GM19438 (cell line): ENCODE data around the gene CNOT9.

Experiments
- ATAC-seq: cut with Tn5 transposase; IDR thresholded peaks from one replicate; pipeline ENCODE4 v1.9.1; 2021; ENCODE audit warnings: low read depth; ENCODE audit not compliant: unreplicated experiment

The CNOT9 gene

GRCh38 chr2:218576854-218577253 lies 8.2 kb downstream of the CNOT9 start:
- no peak for ATAC-seq

- no peak for ATAC-seq
Observed at GRCh38 chr2:218577482-218578220, 9.0 kb downstream of the CNOT9 start.

- ATAC-seq, result no peak
Observed at GRCh38 chr2:218578272-218578877, 9.7 kb downstream of the CNOT9 start.

GRCh38 chr2:218582076-218582475 lies 13.4 kb downstream of the CNOT9 start:
- ATAC-seq, result no peak

- ATAC-seq, result no peak
Observed at GRCh38 chr2:218583983-218584850, 15.6 kb downstream of the CNOT9 start.

GRCh38 chr2:218585541-218585940 lies 16.9 kb downstream of the CNOT9 start:
- ATAC-seq, result no peak

GRCh38 chr2:218605432-218605831 lies 36.8 kb downstream of the CNOT9 start:
- no peak for ATAC-seq

- ATAC-seq, result no peak
Observed at GRCh38 chr2:218607436-218608115, 38.9 kb downstream of the CNOT9 start, which contains the start of gene PLCD4. Gene PLCD4, plus strand, starts transcription at chr2:218607899. Its CDS starts 7,841 bp downstream, at chr2:218615740.

GRCh38 chr2:218615868-218616315 lies 47.3 kb downstream of the CNOT9 start:
- ATAC-seq, result no peak

GRCh38 chr2:218618102-218618860 lies 49.6 kb downstream of the CNOT9 start:
- ATAC-seq, result no peak

- no peak for ATAC-seq
Observed at GRCh38 chr2:218621007-218621406, 52.4 kb downstream of the CNOT9 start.

- no peak for ATAC-seq
Observed at GRCh38 chr2:218622606-218623365, 54.1 kb downstream of the CNOT9 start.

GRCh38 chr2:218623366-218623705 lies 54.7 kb downstream of the CNOT9 start:
- ATAC-seq, result no peak

- no peak for ATAC-seq
Observed at GRCh38 chr2:218626369-218626768, 57.7 kb downstream of the CNOT9 start.

GRCh38 chr2:218627939-218628338 lies 59.3 kb downstream of the CNOT9 start:
- ATAC-seq, result no peak

- no peak for ATAC-seq
Observed at GRCh38 chr2:218631837-218632236, 63.2 kb downstream of the CNOT9 start.

- no peak for ATAC-seq
Observed at GRCh38 chr2:218635719-218636118, 67.1 kb downstream of the CNOT9 start.

GRCh38 chr2:218638372-218638771 lies 69.7 kb downstream of the CNOT9 start:
- ATAC-seq, result no peak

GRCh38 chr2:218642121-218642656 lies 73.5 kb downstream of the CNOT9 start:
- no peak for ATAC-seq
